ENCODE data around the gene CLCN2. TPM values are rescaled to one million over a fixed set of nuclear protein-coding genes. Genes with fewer than 3 reads are reported as not detected.

CLCN2 gene
- total RNA-seq, 1 experiment from 2014 or later, result 22.6 TPM

DNA sequence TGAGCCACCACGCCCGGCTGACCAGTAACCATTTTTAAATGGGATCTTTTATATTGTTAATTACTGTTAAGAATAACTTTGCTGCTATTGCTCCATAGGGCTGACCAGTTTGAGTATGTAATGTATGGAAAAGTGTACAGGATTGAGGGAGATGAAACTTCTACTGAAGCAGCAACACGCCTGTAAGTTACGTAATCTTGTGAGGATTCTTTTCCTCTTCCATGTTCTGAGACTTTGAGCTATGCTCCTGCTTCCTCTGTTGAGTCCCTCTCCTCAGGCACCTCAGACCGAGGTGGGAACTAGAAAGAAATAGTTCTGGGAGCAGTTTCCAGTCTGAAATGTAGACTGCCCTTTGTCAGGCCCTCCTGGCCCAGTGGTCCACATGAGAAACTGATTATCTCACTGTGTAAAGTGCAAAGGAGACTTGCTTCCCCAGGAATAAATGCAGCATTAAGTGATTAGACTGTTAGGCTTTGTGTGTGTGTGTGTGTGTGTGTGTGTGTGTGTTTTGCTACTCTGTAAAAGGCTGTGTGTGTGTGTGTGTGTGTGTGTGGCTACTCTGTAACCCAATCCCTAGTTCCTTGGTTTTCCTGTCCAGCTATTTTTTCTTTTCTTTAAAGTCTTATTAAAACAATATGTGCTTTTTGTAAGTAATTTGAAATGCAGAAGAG, 5.3 kb upstream of the CLCN2 start:
- DNase-seq (ENCODE audit: low spot score) (no peak), ATAC-seq (no peak)
- TF ChIP-seq TCF7 (CRISPR knock-in tag; IDR thresholded peaks at IDR 0.05; ENCODE audit: low read depth), result no peak
- no peak for TF ChIP-seq ZNF416 (CRISPR knock-in tag; IDR thresholded peaks at IDR 0.05)
- TF ChIP-seq ESRRA (CRISPR knock-in tag; IDR thresholded peaks at IDR 0.05; ENCODE audit: borderline replicate concordance), result no peak
- no peak for TF ChIP-seq RORB (CRISPR knock-in tag; IDR thresholded peaks at IDR 0.05)
- no peak for TF ChIP-seq ZNF532 (CRISPR knock-in tag; IDR thresholded peaks at IDR 0.05; ENCODE audit: borderline replicate concordance)
- TF ChIP-seq, protein P1, sequence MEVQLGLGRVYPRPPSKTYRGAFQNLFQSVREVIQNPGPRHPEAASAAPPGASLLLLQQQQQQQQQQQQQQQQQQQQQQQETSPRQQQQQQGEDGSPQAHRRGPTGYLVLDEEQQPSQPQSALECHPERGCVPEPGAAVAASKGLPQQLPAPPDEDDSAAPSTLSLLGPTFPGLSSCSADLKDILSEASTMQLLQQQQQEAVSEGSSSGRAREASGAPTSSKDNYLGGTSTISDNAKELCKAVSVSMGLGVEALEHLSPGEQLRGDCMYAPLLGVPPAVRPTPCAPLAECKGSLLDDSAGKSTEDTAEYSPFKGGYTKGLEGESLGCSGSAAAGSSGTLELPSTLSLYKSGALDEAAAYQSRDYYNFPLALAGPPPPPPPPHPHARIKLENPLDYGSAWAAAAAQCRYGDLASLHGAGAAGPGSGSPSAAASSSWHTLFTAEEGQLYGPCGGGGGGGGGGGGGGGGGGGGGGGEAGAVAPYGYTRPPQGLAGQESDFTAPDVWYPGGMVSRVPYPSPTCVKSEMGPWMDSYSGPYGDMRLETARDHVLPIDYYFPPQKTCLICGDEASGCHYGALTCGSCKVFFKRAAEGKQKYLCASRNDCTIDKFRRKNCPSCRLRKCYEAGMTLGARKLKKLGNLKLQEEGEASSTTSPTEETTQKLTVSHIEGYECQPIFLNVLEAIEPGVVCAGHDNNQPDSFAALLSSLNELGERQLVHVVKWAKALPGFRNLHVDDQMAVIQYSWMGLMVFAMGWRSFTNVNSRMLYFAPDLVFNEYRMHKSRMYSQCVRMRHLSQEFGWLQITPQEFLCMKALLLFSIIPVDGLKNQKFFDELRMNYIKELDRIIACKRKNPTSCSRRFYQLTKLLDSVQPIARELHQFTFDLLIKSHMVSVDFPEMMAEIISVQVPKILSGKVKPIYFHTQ (CRISPR knock-in tag; IDR thresholded peaks at IDR 0.05), result no peak
- no peak for TF ChIP-seq JUN (CRISPR knock-in tag; IDR thresholded peaks at IDR 0.05)
- no peak for TF ChIP-seq OVOL2 (CRISPR knock-in tag; IDR thresholded peaks at IDR 0.05; ENCODE audit: borderline replicate concordance)
- TF ChIP-seq NFYB (CRISPR knock-in tag; conservative IDR thresholded peaks at IDR 0.05; ENCODE audit: low read depth), result no peak
- no peak for TF ChIP-seq CBFB (CRISPR knock-in tag; IDR thresholded peaks at IDR 0.05; ENCODE audit: low read depth)
- TF ChIP-seq ZNF423 (CRISPR knock-in tag; IDR thresholded peaks at IDR 0.05), result no peak
- Mint-ChIP-seq H3K4me3 (no peak overlapping the region), H3K9me3 (no peaks in the 10 kb centered on the region), H3K4me1 (peaks cover 34% of the 10 kb centered on the region), H3K27ac (no peak overlapping the region), H3K27me3 (ENCODE audit: low read depth) (no peaks in the 10 kb centered on the region), H3K36me3 (peaks cover 53% of the 10 kb centered on the region)
- CTCF ChIA-PET, result interaction anchor here (1.5 kb wide), 1 partner anchor 12 kb away, joined by 4 read pairs; no protein-coding TSS in a partner anchor
- POLR2A ChIA-PET, result no interaction called here

DNA sequence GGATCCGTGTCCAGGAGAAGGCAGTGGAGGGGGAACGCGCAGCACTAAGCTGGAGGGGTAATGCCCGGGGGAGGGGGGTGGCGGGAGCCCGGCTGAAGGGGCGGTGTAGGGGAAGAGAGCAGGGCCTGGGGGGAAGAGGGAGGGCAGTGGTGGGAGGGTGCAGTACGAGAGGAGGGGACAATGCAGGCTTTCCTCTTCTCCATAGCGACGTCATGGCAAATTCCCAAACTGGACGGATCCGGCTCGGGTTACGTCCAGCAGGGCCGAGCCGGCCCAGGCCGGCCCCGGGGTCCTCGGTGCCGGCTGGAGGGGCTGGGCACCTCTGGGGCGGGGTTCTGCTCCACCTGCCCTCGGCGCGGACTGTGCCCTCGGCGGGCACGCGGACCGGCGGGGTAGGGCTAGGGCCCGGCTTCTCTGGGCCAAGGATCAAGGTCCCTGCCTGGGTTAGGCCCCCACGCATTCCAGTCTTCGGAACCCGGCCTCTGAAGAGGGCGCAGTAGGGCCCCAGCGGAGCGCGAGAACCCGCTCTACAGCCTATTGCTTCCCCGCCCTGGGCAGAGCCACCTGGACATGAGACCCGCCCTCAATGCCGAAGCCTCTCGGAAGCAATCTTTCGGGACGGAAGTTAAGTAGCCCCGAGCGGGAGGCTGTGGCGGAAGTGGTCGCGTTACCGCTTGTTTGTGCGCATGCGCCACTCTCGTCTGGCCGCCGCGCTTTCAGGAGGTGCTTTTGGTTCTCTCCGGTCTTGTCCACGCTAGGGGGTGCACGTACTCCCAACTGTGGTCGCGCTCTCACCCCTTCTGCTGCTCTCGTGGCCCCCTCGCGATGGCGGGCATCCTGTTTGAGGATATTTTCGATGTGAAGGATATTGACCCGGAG, 1.5 kb upstream of the CLCN2 start:
- ChIA-PET CTCF (interaction anchor here (0.5 to 4.8 kb wide), 10 partner anchors 9 to 179 kb away, joined by 4 to 41 read pairs (median 7); no protein-coding TSS in a partner anchor), POLR2A (interaction anchor here (0.6 to 2.8 kb wide), 7 partner anchors 9 to 186 kb away, joined by 3 to 13 read pairs (median 6); no protein-coding TSS in a partner anchor)
- Mint-ChIP-seq H3K9me3 (no peaks in the 10 kb centered on the region), H3K36me3 (peaks cover 37% of the 10 kb centered on the region), H3K27ac (peak overlapping the region; percentile 99), H3K27me3 (ENCODE audit: low read depth) (peaks cover 6% of the 10 kb centered on the region; the same call in 1 of the 2 replicates), H3K4me1 (peaks cover 24% of the 10 kb centered on the region), H3K4me3 (peak overlapping the region; percentile 98)
- DNase-seq (ENCODE audit: low spot score) (peak; percentile 97), ATAC-seq (peak; percentile 83)
- TF ChIP-seq MAX (CRISPR knock-in tag; IDR thresholded peaks at IDR 0.05) (peak; percentile 88), KAT7 (CRISPR knock-in tag; IDR thresholded peaks at IDR 0.05; ENCODE audit: borderline replicate concordance) (0 out of 2 replicates have a peak, but pooled peaks have one; percentile 18), AFF4 (CRISPR knock-in tag; IDR thresholded peaks at IDR 0.05; ENCODE audit: borderline replicate concordance) (no peak), TEAD1 (CRISPR knock-in tag; IDR thresholded peaks at IDR 0.05) (peak; percentile 41; the same call in 1 of the 2 replicates), CREB1 (CRISPR knock-in tag; IDR thresholded peaks at IDR 0.05) (no peak), USF2 (CRISPR knock-in tag; IDR thresholded peaks at IDR 0.05) (peak; percentile 36; the same call in 1 of the 2 replicates)
- TF ChIP-seq, protein P2, sequence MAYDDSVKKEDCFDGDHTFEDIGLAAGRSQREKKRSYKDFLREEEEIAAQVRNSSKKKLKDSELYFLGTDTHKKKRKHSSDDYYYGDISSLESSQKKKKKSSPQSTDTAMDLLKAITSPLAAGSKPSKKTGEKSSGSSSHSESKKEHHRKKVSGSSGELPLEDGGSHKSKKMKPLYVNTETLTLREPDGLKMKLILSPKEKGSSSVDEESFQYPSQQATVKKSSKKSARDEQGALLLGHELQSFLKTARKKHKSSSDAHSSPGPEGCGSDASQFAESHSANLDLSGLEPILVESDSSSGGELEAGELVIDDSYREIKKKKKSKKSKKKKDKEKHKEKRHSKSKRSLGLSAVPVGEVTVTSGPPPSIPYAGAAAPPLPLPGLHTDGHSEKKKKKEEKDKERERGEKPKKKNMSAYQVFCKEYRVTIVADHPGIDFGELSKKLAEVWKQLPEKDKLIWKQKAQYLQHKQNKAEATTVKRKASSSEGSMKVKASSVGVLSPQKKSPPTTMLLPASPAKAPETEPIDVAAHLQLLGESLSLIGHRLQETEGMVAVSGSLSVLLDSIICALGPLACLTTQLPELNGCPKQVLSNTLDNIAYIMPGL (CRISPR knock-in tag; IDR thresholded peaks at IDR 0.05), result peak; percentile 92
